Muscle layer of colon (tissue), 2 donors: ENCODE measurements around the gene UST.
"Not testable (repeated sequence)": the region's sequence is repeated elsewhere in the genome, so short reads cannot be mapped to it uniquely, and the experiment has no call there.

Experiments
- H3K27ac ChIP-seq: one replicate; pipeline ENCODE4 v1.7.0; 2013; ENCODE audit warnings: low read depth, mild to moderate bottlenecking, low read length, moderate library complexity
- H3K27me3 ChIP-seq, 2 donors: one replicate each; pipeline ENCODE4 v1.7.0; 2013; ENCODE audit warnings: low read length in 2 of 2, mild to moderate bottlenecking in 2 of 2; ENCODE audit not compliant: insufficient read depth in 2 of 2, control insufficient read depth in 1 of 2
- H3K36me3 ChIP-seq: one replicate; pipeline ENCODE4 v1.7.0; 2013; ENCODE audit warnings: mild to moderate bottlenecking, low read length; ENCODE audit not compliant: insufficient read depth
- H3K4me1 ChIP-seq: one replicate; pipeline ENCODE4 v1.7.0; 2013; ENCODE audit warnings: mild to moderate bottlenecking, low read length; ENCODE audit not compliant: insufficient read depth
- H3K4me3 ChIP-seq, 2 donors: one replicate each; pipeline ENCODE4 v1.7.0; 2013; ENCODE audit warnings: low read length in 2 of 2, low read depth in 1 of 2, mild to moderate bottlenecking in 1 of 2, moderate library complexity in 1 of 2
- H3K9ac ChIP-seq: one replicate; pipeline ENCODE4 v1.7.0; 2013; ENCODE audit warnings: low read length
- H3K9me3 ChIP-seq: one replicate; pipeline ENCODE4 v1.7.0; 2013; ENCODE audit warnings: mild to moderate bottlenecking, low read length
- donor health status: abdominal sarcoma.
- donor health status: Adenocarcinoma of cecum.

UST gene

DNA sequence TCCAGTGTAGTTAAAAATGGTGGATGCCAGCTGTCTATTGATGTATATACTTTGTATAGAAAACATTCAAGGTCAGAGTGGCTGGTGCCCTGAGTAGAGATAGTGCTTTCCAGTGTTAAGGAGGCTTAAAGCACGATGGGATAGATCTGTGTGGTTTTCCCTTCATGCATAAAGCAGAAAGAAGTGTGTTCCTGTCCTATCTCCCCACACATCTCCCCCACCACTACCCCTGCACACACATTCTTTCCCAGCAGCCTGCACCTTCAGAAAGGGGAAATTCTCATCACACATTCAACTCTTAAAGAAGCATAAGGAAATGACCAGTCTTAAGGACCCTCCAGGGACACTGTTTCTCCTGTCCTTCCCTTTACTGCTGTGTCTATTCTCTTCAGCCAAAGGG is 349.0 kb downstream of the UST start:
- H3K4me1 ChIP-seq = peaks cover 10% of the 10 kb centered on the region
- H3K9me3 ChIP-seq = no peaks in the 10 kb centered on the region
- H3K27me3 ChIP-seq = no peaks in the 10 kb centered on the region
- no peak overlapping the region for H3K4me3 ChIP-seq
- no peaks in the 10 kb centered on the region for H3K36me3 ChIP-seq
- no peak overlapping the region for H3K9ac ChIP-seq
- no peak overlapping the region for H3K27ac ChIP-seq

DNA sequence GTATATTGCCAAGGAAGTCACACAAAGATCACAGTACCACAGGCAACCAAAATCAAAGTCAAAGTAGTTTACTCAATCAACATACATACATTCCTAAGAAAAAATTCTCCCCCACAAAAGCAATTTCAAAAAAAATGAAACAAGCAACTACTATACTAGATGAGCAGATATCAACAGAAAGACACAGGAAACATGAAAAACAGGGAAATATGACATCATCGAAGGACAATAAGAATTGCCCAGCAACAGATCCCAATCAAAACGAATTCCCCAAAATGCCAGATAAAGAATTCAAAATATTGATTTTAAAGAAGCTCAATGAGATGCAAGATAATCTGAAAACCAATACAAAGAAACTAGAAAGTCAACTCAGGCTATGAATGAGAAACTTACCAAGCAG is 351.0 kb downstream of the UST start:
- Histone ChIP-seq H3K9ac (no peak overlapping the region), H3K4me1 (peaks cover 10% of the 10 kb centered on the region), H3K27ac (no peak overlapping the region), H3K36me3 (no peaks in the 10 kb centered on the region), H3K9me3 (no peaks in the 10 kb centered on the region), H3K4me3 (no peak overlapping the region), H3K27me3 (no peaks in the 10 kb centered on the region)

DNA sequence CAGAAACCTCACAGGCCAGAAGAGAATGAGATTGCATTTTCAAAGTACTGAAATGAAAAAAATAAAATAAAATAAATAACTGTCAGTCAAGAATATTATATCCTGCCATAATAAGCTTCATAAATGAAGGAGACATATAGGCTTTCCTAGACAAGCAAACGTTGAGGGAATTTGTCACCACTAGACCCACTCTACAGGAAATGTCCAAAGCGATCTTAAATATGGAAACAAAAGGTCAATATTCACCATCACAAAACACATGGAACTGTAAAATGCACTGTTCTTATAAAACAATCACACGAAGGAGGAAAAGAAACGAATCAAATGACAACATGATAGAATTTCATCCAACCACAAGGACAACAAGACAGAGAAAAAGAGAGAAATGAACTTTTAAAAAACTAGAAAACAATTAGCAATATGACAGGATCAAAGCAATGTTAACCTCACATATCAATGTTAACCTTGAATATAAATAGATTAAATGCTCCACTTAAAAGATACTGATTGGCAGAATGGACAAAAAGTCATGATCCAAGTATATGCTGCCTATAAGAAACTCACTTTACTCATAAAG is 352.0 kb downstream of the UST start:
- Histone ChIP-seq H3K36me3 (no peaks in the 10 kb centered on the region), H3K9ac (no peak overlapping the region), H3K27ac (no peak overlapping the region), H3K4me3 (no peak overlapping the region), H3K4me1 (peaks cover 6% of the 10 kb centered on the region), H3K27me3 (no peaks in the 10 kb centered on the region), H3K9me3 (no peaks in the 10 kb centered on the region)

GRCh38 chr6:149102324-149102723 is 355.5 kb downstream of the UST start:
- no peak overlapping the region for H3K27ac ChIP-seq
- no peaks in the 10 kb centered on the region for H3K9me3 ChIP-seq
- H3K9ac ChIP-seq = no peak overlapping the region
- no peaks in the 10 kb centered on the region for H3K27me3 ChIP-seq
- H3K36me3 ChIP-seq = no peaks in the 10 kb centered on the region
- H3K4me3 ChIP-seq = no peak overlapping the region
- H3K4me1 ChIP-seq = no peaks in the 10 kb centered on the region

GRCh38 chr6:149103950-149104349 is 357.1 kb downstream of the UST start:
- not testable (repeated sequence) for H3K27me3 ChIP-seq, H3K36me3 ChIP-seq, H3K4me3 ChIP-seq, H3K9ac ChIP-seq, H3K27ac ChIP-seq, H3K9me3 ChIP-seq
- H3K4me1 ChIP-seq = peaks cover 11% of the 10 kb centered on the region

GRCh38 chr6:149107520-149107919 is 360.7 kb downstream of the UST start:
- Histone ChIP-seq H3K27ac (no peak overlapping the region), H3K9ac (no peak overlapping the region), H3K9me3 (no peaks in the 10 kb centered on the region), H3K27me3 (no peaks in the 10 kb centered on the region), H3K36me3 (no peaks in the 10 kb centered on the region), H3K4me3 (no peak overlapping the region), H3K4me1 (peaks cover 11% of the 10 kb centered on the region)

DNA sequence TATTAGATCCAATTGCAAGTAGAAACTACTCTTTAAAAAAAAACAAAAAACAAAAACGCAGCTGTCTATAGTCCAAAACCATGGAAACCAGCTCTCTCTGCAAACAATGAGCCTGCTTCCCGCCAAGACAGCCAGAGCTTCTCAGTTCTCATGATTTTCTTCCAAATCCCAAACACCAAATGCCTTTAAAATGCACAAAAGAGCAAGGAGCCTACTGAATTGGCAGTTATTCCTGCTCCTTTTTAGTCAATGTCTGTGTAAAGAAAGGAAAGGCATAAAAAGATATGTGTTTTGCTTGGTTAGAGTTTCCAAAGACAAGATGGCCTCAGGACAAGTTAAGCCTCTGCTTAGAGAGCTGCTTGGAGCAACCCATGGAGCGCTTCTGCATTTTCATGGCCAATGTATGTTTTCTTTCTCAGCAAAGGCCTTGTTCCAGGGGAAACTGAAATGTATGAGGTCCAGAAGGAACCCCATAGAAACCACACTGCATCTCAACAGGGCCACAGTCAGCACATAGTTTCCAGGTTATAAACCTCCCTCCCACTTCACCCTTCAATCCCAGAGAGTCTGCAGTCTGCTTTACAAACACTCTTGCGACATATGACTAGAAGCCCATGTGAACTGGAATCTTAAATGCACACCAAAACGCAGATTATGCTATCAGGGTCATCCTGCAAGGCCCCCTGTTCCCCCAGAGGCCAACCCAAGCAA is 361.4 kb downstream of the UST start:
- no peaks in the 10 kb centered on the region for H3K9me3 ChIP-seq
- peaks cover 11% of the 10 kb centered on the region for H3K4me1 ChIP-seq
- H3K27ac ChIP-seq = no peak overlapping the region
- no peaks in the 10 kb centered on the region for H3K27me3 ChIP-seq
- H3K4me3 ChIP-seq = no peak overlapping the region
- H3K9ac ChIP-seq = no peak overlapping the region
- no peaks in the 10 kb centered on the region for H3K36me3 ChIP-seq

DNA sequence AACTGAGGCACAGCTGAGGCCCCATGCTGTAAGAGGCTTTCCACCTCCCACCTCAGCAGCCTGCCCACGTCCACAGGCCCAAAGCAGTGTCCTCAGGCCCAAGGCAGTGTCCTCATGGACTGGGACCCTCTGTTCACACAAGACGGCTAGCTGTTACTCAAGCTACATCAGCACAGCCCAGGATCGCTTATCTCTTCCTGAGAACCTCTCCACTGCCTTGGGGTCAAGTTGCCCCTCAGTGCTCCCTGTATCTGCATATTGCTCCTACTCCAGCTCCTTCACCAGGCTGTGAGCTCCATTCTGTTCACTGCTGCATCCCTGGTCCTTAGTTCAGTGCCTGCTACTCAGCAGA is 361.9 kb downstream of the UST start:
- Histone ChIP-seq H3K4me1 (peaks cover 11% of the 10 kb centered on the region), H3K27me3 (no peaks in the 10 kb centered on the region), H3K36me3 (no peaks in the 10 kb centered on the region), H3K9ac (no peak overlapping the region), H3K9me3 (no peaks in the 10 kb centered on the region), H3K4me3 (no peak overlapping the region), H3K27ac (no peak overlapping the region)

DNA sequence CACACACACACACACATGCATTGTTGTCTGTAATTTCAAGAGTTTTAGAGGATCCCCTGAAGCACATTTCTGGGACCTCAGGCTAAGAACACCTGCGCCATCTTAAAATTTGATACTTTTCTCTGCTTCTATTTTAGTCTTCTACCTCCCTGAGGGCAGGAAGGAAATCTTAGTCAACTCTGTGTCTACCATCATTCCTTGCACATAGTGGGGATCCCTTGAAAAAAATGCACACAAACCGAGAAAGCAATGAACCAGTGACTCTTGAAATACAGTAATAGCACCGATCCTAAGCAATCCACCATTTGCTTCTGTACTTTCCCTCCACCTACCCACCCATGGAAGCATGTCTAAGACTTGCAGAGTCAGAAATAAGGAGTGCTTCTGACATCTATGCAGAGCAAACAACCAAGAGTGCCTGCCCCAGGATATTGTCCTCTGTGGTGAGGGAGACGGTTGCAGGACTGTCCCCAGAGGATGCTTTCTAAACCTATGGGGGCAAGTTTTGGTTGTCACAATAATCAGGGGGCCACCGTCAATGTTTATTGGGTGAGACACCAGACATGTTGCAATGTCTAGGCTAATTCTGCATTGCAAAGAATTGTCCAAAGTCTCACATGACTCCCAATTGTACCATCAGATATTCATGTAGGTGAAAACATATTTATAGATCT is 362.7 kb downstream of the UST start:
- Histone ChIP-seq H3K27ac (no peak overlapping the region), H3K9ac (no peak overlapping the region)

GRCh38 chr6:149111556-149112115 is 364.8 kb downstream of the UST start:
- H3K27me3 ChIP-seq = no peaks in the 10 kb centered on the region
- peaks cover 11% of the 10 kb centered on the region for H3K4me1 ChIP-seq
- no peaks in the 10 kb centered on the region for H3K36me3 ChIP-seq
- no peak overlapping the region for H3K4me3 ChIP-seq
- no peak overlapping the region for H3K27ac ChIP-seq
- H3K9ac ChIP-seq = no peak overlapping the region
- H3K9me3 ChIP-seq = no peaks in the 10 kb centered on the region

More for the DNA sequence above, 362.7 kb downstream of the UST start:
- no peaks in the 10 kb centered on the region for H3K36me3 ChIP-seq
- no peaks in the 10 kb centered on the region for H3K27me3 ChIP-seq
- H3K4me1 ChIP-seq = peaks cover 11% of the 10 kb centered on the region
- H3K4me3 ChIP-seq = no peak overlapping the region
- no peaks in the 10 kb centered on the region for H3K9me3 ChIP-seq

GRCh38 chr6:149112976-149113375 is 366.1 kb downstream of the UST start:
- Histone ChIP-seq H3K27ac (no peak overlapping the region), H3K9me3 (no peaks in the 10 kb centered on the region), H3K36me3 (no peaks in the 10 kb centered on the region), H3K4me1 (peaks cover 8% of the 10 kb centered on the region), H3K4me3 (no peak overlapping the region), H3K9ac (no peak overlapping the region), H3K27me3 (no peaks in the 10 kb centered on the region)
